ENCODE results near the gene AKAP12.

The AKAP12 gene

GRCh38 chr6:151294561-151295101 is 54.9 kb downstream of the AKAP12 start:
- H3K79me2 ChIP-seq (ENCODE audit: low read length): no peaks in the 10 kb centered on the region
- H3K27me3 ChIP-seq (replicated peaks; ENCODE audit: insufficient read depth, low read length): no peaks in the 10 kb centered on the region
- DNase-seq: no peak
- no peak overlapping the region for H2AFZ ChIP-seq (ENCODE audit: low read length)
- H3K27ac ChIP-seq (ENCODE audit: low read length): no peak overlapping the region
- no peak overlapping the region for H3K9ac ChIP-seq (ENCODE audit: low read length)
- H3K9me2 ChIP-seq (replicated peaks; ENCODE audit: insufficient read depth, low read length): no peaks in the 10 kb centered on the region
- H3K9me3 ChIP-seq (replicated peaks; ENCODE audit: insufficient read depth, low read length): no peaks in the 10 kb centered on the region
- no peak overlapping the region for H3K4me2 ChIP-seq (ENCODE audit: low read depth, low read length)
- H4K20me1 ChIP-seq (ENCODE audit: insufficient read depth, low read length): no peaks in the 10 kb centered on the region
- no peaks in the 10 kb centered on the region for H3F3A ChIP-seq (ENCODE audit: insufficient read depth, low read length)
- H3K4me3 ChIP-seq (ENCODE audit: low read length): no peak overlapping the region
- no peak for TF ChIP-seq EZH2phosphoT487 (IDR thresholded peaks at IDR 0.05; ENCODE audit: low read length)
- no peak for TF ChIP-seq CTCF (IDR thresholded peaks at IDR 0.05; ENCODE audit: low read length)
- TF ChIP-seq EZH2 (optimal IDR thresholded peaks at IDR 0.05; ENCODE audit: low read depth, low read length): no peak
- no peaks in the 10 kb centered on the region for H3K36me3 ChIP-seq (replicated peaks; ENCODE audit: insufficient read depth, low read length)
- H3K4me1 ChIP-seq (ENCODE audit: low read length): no peaks in the 10 kb centered on the region

- Histone ChIP-seq H3K9ac (ENCODE audit: low read length) (no peak overlapping the region), H2AFZ (ENCODE audit: low read length) (no peak overlapping the region), H3K4me2 (ENCODE audit: low read depth, low read length) (no peak overlapping the region), H4K20me1 (ENCODE audit: insufficient read depth, low read length) (no peaks in the 10 kb centered on the region), H3K9me3 (replicated peaks; ENCODE audit: insufficient read depth, low read length) (no peaks in the 10 kb centered on the region), H3K36me3 (replicated peaks; ENCODE audit: insufficient read depth, low read length) (no peaks in the 10 kb centered on the region), H3K4me1 (ENCODE audit: low read length) (no peaks in the 10 kb centered on the region), H3K27me3 (replicated peaks; ENCODE audit: insufficient read depth, low read length) (no peaks in the 10 kb centered on the region), H3K4me3 (ENCODE audit: low read length) (no peak overlapping the region), H3F3A (ENCODE audit: insufficient read depth, low read length) (no peaks in the 10 kb centered on the region), H3K27ac (ENCODE audit: low read length) (no peak overlapping the region), H3K79me2 (ENCODE audit: low read length) (no peaks in the 10 kb centered on the region), H3K9me2 (replicated peaks; ENCODE audit: insufficient read depth, low read length) (no peaks in the 10 kb centered on the region)
- TF ChIP-seq EZH2 (optimal IDR thresholded peaks at IDR 0.05; ENCODE audit: low read depth, low read length) (no peak), EZH2phosphoT487 (IDR thresholded peaks at IDR 0.05; ENCODE audit: low read length) (no peak), CTCF (IDR thresholded peaks at IDR 0.05; ENCODE audit: low read length) (no peak)
- DNase-seq: no peak
These were observed 58.1 kb downstream of the AKAP12 start for GRCh38 chr6:151297886-151298285.

GRCh38 chr6:151299011-151299410 is 59.2 kb downstream of the AKAP12 start:
- no peaks in the 10 kb centered on the region for H4K20me1 ChIP-seq (ENCODE audit: insufficient read depth, low read length)
- H3K27ac ChIP-seq (ENCODE audit: low read length): no peak overlapping the region
- no peak overlapping the region for H3K4me3 ChIP-seq (ENCODE audit: low read length)
- H3F3A ChIP-seq (ENCODE audit: insufficient read depth, low read length): no peaks in the 10 kb centered on the region
- H3K4me2 ChIP-seq (ENCODE audit: low read depth, low read length): no peak overlapping the region
- no peaks in the 10 kb centered on the region for H3K36me3 ChIP-seq (replicated peaks; ENCODE audit: insufficient read depth, low read length)
- no peak overlapping the region for H2AFZ ChIP-seq (ENCODE audit: low read length)
- no peaks in the 10 kb centered on the region for H3K4me1 ChIP-seq (ENCODE audit: low read length)
- no peaks in the 10 kb centered on the region for H3K79me2 ChIP-seq (ENCODE audit: low read length)
- no peaks in the 10 kb centered on the region for H3K9me2 ChIP-seq (replicated peaks; ENCODE audit: insufficient read depth, low read length)
- H3K27me3 ChIP-seq (replicated peaks; ENCODE audit: insufficient read depth, low read length): no peaks in the 10 kb centered on the region
- DNase-seq: no peak
- H3K9me3 ChIP-seq (replicated peaks; ENCODE audit: insufficient read depth, low read length): no peaks in the 10 kb centered on the region
- no peak overlapping the region for H3K9ac ChIP-seq (ENCODE audit: low read length)
- TF ChIP-seq EZH2phosphoT487 (IDR thresholded peaks at IDR 0.05; ENCODE audit: low read length): no peak
- no peak for TF ChIP-seq CTCF (IDR thresholded peaks at IDR 0.05; ENCODE audit: low read length)
- TF ChIP-seq EZH2 (optimal IDR thresholded peaks at IDR 0.05; ENCODE audit: low read depth, low read length): no peak

Measured in MM.1S (cell line).